NCI-H2196 treated with DMSO at 0.1 percent for 48 hours (cell line): ENCODE measurements around the gene KRTAP5-5.
"Not testable (repeated sequence)": the region's sequence is repeated elsewhere in the genome, so short reads cannot be mapped to it uniquely, and the experiment has no call there.

Experiments
- DNase-seq: peaks from one replicate; lab custom pipeline; 2025; ENCODE audit not compliant: unreplicated experiment; lab: John Stamatoyannopoulos, UW

KRTAP5-5 gene

DNA sequence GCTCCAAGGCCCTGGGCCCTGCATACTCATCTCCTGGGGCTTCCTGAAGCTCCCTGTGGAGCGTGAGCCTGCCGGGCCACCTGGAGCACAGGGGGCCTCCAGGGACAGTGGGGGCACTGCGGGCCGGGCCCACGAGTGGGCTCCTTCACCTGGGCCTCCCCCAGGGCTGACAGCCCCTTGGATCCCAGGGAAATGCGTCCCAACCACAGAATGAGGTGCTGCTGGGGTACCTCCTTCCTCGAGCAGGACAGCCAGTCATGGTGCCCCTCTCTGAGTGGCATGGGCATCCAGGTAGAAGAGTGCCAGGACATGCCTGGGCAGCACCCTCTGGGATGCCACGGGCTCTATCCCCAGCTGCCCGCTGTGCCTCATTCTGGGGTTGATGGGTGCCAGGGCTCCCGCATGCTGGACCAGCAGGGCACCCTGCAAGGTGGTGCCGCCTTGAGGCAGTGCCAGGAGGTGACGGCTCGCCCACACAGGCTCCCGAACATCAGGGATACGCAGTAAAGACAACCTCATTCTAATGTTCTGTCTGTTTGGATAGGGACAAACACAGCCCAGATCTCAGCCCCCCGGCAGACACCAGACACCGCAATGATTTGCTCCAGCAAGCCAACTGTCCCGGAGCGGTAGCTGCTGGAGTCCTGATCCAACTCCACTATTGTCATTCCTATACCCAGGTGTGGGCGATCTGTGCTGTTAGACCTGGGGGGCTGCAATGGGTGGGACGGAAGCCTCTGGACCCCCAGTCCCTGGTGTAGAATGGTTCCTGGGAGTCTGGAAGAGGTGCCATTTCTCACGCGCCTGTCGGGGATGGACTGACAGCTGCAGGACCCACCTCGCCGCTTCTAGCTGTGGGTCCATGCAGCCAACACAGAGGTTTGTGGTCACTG, 25.8 kb downstream of the KRTAP5-5 start:
- no peak for DNase-seq

DNA sequence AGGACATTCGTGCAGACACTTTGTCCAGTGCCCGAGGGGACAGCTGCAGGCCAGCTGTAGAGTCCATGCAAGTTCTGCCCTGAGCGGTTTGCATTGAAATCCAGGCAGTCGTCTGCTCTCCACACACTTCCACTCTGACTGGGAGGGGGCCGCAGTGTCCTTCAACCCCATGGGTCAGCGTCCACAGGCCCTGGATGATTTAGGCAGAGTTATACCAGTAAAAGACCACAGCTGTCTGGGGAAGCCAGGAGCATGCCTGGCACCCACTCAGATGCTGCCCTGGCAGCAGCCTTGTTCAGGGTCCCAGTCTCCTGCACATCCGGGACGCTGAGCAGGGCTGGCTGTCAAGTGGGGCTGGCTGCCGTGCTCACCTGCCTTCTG, 26.5 kb downstream of the KRTAP5-5 start:
- DNase-seq, result no peak

DNA sequence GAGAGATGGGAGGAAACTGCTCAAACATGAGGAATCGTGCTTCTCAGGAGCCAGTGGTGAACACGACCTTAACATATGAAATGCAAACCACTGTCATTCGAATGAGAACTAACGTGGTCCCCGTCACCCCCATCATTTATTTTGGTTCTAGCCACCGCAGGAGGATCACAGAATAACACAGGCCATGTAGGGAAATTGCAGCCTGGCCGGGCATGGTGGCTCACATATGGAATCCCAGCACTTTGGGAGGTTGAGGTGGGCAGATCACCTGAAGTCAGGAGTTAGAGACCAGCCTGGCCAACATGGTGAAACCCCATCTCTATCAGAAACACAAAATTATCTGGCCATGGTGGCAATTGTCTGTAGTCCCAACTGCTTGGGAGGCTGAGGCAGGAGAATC, 27.1 kb downstream of the KRTAP5-5 start:
- DNase-seq, result no peak

DNA sequence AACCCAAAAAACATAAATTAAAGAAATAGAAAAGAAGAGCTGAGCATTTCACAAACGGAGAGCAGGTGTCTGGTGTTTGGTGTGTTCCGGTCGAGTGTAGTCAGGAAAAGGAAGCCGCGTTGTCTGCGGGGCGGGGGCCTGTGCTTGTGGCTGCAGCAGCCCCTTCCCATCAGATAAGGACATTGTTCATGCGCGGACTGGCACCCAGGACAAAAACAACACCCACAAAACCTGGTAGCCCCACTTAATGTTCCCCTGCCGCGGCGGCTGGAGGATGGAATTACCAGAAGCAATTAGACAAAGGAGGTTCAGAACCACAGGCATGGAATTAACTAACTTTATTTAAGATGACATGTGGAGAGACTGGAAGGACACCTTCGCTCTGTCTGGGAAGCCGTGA, 29.9 kb downstream of the KRTAP5-5 start:
- no peak for DNase-seq

DNA sequence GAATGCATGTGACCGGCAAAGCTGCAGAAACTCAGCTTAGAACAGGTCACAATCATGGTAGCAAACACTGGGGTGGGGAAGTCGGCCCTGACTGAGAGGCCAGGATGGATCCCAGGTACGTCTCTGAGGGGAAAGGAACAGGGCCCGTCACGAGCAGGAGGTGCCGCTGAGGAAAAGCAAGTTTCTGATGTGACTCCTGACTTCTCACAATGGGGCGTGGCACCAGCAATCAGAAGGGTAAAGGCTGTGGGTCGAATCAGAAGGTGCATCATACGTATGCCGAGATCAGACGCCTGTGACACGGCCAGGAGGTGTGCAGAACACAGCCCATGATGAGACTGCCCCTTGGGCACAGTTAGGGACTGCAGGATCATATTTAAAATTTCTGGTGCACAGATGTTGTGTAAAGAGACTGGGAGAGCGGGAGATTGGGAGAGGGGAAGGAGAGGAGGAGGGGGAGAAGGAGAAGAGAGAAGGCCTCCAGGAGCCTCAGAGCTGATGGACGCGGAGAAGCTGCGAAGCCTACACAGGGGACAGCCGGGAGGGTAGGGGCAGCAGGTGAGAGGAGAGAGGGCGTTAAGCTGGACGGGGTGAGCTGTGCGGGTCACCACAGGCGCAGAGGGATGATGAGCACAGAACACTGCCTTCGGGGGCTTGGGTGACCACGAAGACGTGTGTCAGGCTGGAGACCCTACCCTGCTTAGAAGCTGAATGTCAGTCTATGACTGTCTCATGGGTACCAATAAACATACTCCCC, 30.7 kb downstream of the KRTAP5-5 start:
- DNase-seq, result no peak

DNA sequence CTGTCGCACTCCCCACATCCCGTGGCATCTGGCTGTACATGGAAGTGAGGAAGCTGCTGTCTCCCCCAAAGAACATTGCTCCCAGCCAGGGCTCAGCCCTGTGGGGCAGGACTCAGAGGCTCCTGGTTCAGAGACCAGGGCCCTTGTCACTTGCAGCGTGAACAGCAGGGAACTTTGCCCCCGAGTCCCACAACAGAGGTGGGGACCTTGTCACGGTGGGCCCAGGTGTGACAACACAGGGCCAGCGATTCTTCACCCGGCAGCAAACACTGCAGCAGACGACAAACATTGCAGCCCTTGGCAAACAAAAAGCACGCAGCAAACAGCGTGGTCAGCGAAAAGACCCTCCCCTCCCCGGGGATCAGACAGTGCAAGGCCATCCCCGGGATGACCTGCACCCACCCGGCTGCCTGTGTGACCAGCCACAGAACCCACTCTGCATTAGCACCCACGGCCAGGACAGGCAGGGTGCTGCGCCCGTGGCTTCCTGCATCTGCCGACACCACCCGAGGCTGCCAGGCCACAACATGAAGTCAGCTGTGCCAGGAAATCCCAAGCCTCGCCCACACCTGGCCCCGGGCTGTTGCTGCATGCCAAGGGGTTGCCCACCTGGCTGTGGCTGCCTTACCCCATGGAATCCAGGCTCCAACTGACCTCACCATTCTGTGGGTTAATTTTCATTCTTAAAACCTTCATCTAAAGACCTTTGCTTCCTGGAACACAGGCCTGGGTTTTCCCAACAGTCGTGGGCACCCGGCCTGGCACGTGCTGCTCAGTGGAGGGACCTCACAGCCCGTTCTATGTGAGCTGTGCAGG, 32.1 kb downstream of the KRTAP5-5 start:
- DNase-seq, result not testable (repeated sequence)

DNA sequence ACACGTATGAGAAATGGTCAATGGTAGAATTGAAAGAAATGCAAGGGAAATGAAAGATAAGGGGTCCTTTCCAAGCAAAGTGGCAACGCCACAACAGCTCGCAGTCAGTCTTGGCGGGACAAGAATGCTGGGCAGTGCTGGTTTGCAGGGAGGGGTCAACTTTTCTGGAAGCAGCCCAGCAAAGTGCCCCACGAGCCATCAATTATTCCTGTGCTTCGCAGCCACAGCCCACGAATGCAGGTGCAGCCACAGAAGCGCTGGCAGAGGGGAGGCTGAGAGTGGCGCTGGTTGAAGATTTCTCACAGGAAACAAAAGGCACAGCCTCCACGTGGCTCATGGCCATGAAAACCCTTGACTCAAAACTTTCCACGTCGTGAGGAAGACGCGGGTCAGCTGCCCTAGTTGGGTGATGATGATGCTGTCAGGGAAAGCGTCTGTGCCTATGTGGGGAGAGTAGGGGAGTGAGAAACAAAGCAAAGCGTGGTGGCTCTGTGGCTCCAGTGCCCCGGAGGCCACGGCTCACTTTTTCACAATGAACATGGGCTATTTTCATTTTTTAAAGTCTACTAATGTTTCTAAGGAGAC, 33.2 kb downstream of the KRTAP5-5 start:
- not testable (repeated sequence) for DNase-seq

DNA sequence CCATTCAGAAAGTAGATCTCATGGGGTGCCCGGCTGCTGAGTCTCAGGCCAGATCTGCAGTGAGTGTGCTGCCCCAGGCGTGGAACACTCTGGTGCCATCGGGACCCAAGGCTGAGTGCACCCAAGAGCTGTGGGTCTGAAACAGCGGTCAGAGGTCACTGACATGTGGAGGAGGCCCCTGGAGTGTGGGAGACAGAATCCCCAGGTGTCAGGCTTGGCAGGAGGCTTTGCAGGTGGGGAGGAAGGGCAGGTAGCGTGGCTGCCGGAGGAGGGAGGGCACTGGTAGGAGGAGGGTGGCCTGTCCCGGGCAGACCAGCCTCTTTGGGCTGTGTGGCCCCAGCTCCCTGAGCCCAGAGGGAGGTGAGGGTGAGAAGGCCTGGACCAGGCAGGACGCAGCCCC, 35.7 kb downstream of the KRTAP5-5 start:
- no peak for DNase-seq

DNA sequence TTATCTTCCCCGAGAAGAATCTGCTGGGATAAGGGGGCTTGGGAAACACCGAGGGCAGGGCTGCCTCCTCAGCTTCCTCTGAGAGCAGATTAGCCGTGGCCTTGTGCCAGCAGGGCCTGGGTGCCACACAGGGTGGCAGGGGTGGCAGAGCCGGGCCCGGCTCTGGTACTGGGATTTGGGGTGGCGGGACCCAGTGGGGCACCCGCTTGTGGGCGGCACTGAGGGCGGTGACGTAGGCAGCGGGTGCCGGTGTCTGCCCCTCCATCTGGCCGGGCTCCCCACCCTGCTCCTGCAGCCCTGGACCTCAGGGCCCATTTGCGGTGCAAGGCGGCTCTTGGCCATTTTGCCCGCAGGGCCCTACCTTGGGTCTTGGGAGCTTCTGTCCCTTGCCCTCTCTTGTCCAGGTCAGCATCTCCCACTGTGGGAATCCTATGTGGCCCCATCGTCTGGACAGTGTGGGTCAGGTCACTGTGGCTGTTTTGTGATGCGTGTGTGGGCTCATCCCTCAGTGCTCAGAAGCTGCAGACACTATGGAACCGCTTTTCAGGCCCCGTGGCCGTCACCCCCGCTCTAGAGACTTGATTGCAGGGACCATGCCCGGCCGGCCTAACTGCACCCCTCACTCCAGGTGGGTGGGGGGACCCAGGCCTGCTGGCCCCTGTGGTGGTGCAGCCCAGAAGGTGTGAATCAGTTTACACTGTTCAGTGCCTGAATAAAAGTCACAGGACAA, 37.7 kb downstream of the KRTAP5-5 start:
- no peak for DNase-seq

DNA sequence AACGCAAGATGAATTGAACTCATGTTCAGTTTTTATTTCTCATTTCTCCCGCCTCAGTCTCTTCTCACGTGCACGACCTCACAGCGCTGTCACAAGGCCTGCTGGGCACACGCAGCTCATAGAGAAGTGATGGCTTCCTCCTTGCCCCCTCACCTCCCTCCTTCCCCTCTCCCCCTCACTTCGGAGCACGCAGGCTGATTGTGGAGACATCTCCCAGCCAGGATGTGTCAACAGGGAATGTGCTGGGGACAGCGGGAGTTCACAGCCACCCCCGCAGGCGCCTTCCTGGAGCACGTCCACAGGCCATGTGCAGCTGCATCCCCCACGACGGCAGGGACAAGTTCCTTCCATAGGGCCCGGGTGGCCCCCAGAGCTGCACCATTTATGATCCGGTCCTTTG, 38.3 kb downstream of the KRTAP5-5 start:
- no peak for DNase-seq

DNA sequence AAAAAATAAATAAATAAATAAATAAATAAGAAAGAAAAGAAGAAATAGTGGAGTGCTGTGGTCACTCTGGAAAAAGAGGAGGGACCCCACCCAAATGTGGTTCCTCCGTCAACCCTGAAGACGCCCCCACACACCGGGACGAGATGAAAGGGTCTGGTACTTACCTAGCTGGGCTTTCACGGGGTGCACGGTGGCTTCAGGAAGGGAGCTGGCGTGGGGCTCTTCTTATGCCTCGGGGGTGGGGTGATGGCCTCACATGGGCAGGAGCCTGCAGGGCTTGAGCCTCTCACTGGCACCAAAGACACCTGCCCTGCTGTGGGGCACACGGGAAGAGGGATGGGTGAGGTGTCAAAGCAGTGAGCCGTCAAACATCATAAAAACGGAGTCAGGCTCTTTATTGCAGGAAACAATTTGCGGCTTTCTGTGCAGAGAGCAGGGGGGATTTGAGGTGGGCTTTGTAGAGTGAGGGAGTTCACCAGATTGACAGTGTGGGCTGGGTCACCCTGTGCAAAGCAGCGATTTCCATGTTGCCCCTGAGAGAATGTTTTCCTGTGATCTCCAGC, 39.4 kb downstream of the KRTAP5-5 start:
- no peak for DNase-seq

DNA sequence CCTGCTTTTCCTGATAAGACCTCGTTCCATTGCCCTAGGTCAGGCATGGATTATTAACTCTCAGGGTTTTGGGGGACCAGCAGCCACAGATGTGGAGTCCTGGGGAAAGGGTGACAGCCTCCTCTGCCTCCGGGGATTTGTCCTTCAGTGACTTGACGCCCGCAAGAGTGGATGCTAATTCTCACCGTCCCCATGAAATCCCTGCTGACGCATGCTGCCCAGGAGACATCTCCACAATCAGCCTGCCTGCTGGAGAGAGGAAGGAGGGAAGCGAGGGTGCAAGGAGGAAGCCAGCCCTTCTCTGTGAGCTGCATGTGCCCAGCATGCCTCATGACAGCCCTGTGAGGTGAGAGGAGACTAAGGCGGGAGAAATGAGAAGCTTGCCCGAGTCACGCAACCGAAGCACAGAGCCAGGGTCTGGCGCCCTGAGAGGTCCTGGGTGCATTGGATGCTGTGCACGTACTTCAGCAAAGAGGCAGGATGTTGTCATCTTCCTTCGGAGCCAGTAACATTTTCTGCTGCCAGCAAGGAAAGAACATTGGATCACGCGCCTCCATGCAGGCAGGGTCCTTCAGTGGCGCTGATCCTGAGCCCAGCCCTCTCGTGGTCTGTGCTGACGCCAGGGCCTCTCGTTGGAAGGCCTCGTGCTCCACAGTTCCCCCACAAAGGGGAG, 40.1 kb downstream of the KRTAP5-5 start:
- no peak for DNase-seq

DNA sequence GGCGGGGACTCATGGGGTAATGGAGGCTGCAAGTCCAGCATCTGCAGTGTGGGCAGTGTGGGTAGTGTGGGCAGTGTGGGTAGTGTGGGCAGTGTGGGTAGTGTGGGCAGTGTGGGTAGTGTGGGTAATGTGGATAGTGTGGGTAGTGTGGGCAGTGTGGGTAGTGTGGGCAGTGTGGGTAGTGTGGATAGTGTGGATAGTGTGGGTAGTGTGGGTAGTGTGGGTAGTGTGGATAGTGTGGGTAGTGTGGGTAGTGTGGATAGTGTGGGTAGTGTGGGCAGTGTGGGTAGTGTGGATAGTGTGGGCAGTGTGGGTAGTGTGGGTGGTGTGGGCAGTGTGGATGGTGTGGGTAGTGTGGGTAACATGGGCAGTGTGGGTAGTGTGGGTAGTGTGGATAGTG, 40.9 kb downstream of the KRTAP5-5 start:
- not testable (repeated sequence) for DNase-seq

DNA sequence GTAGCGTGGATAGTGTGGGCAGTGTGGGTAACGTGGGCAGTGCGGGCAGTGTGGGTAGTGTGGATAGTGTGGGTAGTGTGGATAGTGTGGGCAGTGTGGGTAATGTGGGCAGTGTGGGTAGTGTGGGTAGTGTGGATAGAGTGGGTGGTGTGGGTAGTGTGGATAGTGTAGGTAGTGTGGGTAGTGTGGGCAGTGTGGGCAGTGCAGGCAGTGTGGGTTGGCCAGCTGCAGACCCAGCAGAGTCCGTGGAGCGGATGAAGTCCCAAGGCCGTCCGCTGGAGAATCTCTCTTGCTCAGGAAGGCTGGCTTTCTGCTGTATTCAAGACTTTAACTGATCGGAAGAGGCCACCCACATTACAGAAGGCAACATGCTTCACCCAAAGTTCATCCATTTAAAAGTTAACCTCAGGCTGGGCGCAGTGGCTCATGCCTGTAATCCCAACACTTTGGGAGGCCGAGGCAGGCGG, 41.4 kb downstream of the KRTAP5-5 start:
- no peak for DNase-seq

DNA sequence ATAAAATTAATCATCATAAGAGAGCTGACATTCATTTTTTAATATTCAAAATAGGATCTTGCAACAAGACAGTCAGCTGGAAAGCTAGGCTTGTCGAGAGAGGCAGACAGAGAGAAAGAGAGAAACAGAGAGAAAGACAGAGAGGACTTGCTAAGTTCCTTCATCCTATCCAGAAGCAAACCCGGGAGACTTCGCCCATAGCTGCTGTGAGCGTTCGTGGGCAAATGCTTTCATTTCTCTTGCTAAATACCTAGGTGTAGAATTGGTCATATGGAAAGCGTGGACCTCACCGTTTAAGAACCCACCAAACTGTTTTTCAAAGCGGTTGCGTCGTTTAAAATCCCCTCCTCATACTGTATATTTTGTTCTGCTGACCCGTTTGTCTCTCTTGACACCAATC, 42.1 kb downstream of the KRTAP5-5 start:
- DNase-seq, result no peak

DNA sequence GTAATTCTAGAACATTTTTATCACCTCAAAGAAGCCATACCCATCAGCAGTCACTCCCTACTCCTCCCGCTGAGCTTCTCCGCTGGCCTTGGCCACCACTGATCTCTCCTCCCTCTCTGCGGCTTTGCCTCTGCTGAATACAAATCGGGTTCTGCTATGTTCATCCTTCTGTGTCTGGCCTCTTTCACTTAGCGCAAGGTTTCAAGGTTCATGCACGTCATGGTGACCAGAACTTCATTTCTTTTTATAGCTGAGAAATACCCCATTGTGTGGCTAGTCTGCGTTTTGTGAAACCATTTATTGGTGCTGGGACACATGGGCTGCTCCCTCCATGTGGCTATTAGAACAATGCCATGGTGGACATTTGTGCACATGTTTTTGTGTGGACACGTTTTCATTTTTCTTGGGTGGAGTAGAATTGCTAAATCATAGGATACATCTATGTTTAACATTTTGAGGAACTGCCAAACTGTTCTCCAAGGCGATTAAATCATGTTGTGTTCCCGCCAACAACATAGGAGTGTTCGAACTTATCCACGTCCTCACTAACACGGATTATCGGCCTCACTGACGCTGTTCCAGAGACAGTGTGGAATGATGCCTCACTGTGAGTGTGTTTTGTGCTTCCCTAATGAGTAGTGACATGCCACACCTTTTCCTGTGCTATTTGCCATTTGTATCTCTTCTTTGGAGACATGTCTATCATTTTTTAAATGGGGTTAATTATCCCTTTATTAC, 43.2 kb downstream of the KRTAP5-5 start:
- DNase-seq, result no peak

DNA sequence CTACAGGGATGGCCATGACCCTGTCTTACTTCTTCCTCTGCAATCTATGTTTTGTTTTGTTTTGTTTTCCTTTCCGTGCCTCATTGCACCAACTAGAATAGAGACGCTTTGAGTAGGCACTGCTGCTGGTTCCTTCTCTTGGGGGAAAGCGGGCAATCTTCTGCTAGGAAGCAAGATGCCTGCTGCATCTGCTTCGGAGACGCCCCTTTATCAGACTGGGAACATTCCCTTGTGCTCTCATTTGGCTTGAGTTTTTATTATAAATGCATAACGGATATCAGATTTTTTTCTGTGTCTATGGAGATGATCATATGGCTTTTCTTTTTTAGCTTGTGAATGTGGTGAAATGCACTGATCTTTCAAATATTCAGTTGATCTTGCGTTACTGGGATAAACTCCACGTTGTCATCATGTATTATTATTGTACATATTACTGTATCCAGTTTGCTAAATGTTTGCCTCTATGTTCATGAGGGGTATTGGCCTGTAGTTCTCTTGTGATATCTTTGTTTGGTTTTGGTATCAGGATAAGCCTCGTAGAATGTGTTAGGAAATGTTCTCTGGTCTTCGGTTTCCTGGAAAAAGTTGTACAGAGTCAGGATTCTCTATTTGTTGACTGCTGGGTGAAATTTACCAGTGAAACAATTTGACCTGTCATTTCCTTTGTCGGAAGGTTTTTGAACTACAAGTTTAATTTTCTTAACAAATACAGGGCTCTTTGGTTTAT, 44.0 kb downstream of the KRTAP5-5 start:
- no peak for DNase-seq
